Measurements from ENCODE around the gene DOK5. TPM values are rescaled to one million over a fixed set of nuclear protein-coding genes. Genes with fewer than 3 reads are reported as not detected.

DOK5 gene
- total and polyA plus RNA-seq, 2 of the 4 experiments (the other 2 are of a cell fraction) = 2.8 to 3.9 TPM

DNA sequence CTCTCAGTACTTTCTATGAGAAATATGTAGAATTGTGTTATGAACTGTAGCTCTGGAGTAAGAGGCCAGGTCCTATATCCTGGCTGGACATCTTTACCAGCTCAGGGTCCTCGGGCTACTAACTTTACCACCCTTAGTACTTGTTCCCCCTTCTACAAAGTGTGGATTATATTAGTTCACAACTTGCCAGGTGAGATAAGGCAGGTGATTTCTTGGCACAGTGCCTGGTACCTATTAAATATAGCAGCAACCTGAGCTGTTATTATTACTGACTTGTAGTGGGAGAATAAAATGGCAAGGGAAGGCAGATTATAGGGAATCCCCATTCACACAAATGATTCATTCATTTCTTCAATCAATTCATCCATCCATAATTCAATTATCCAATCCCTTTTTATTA lies 150.1 kb downstream of the DOK5 start:
- no CpG with 5 or more reads among the region's 1 CpG for WGBS, 2 experiments (ENCODE audit: extremely low coverage in 2 of 2, insufficient read length in 1 of 2)
- no peak overlapping the region for H2BK20ac ChIP-seq (ENCODE audit: low read depth, low read length)

More for the DNA sequence above, 150.1 kb downstream of the DOK5 start:
- ChIA-PET CTCF (interaction anchor here (0.7 kb wide), 1 partner anchor 12 kb away, joined by 3 read pairs; no protein-coding TSS in a partner anchor), POLR2A (ENCODE audit: unreplicated experiment) (no interaction called here)
- H3K4me3 ChIP-seq (ENCODE audit: insufficient read depth, low read depth, low read length) = no peak overlapping the region
- no peaks in the 10 kb centered on the region; the same call in 1 of the 2 replicates for H3K4me1 ChIP-seq (ENCODE audit: control insufficient read depth, insufficient read depth, low read length)
- no peak overlapping the region for H3K56ac ChIP-seq (ENCODE audit: extremely low read depth, insufficient read depth, low read length)
- no peak overlapping the region for H2BK15ac ChIP-seq (ENCODE audit: low read depth, low read length)
- no peak overlapping the region for H3K9ac ChIP-seq (ENCODE audit: low read depth, low read length)
- dilution Hi-C loops (cut with HindIII; ENCODE audit: low sequenced_read_pairs, unreplicated experiment) = no loop called here
- H4K5ac ChIP-seq (ENCODE audit: low read depth, low read length) = no peak overlapping the region
- no peak overlapping the region for H2AFZ ChIP-seq (replicated peaks; ENCODE audit: low read length, poor library complexity)
- H3K27me3 ChIP-seq (ENCODE audit: control insufficient read depth, insufficient read depth, low read length) = no peaks in the 10 kb centered on the region
- no peaks in the 10 kb centered on the region for H4K20me1 ChIP-seq (ENCODE audit: insufficient read depth, low read length)
- H3K18ac ChIP-seq (ENCODE audit: low read depth, low read length) = no peak overlapping the region
- no peak overlapping the region for H3K4me2 ChIP-seq (ENCODE audit: low read depth, low read length)
- H2BK120ac ChIP-seq (ENCODE audit: low read depth, low read length) = no peak overlapping the region
- no peak overlapping the region for H3K27ac ChIP-seq (ENCODE audit: insufficient read depth, low read length)
- no peak for DNase-seq
- no peak overlapping the region for H4K8ac ChIP-seq (ENCODE audit: low read depth in 2 of 2, low read length in 2 of 2)
- no TSS peak for BruUV-seq (replicated peaks)
- H3K4ac ChIP-seq (ENCODE audit: low read depth, low read length) = no peak overlapping the region
- no peaks in the 10 kb centered on the region for H3K79me1 ChIP-seq (ENCODE audit: low read depth in 1 of 2, low read length in 2 of 2)
- H3K9me3 ChIP-seq (ENCODE audit: control insufficient read depth, insufficient read depth, low read length) = no peaks in the 10 kb centered on the region
- no peak overlapping the region for H3K23ac ChIP-seq (ENCODE audit: low read depth, low read length)
- H2AK5ac ChIP-seq (ENCODE audit: low read depth, low read length) = no peak overlapping the region
- H3K36me3 ChIP-seq (ENCODE audit: control insufficient read depth, insufficient read depth, low read length) = no peaks in the 10 kb centered on the region
- no peaks in the 10 kb centered on the region for H3K9me1 ChIP-seq (ENCODE audit: insufficient read depth, low read length)
- intact Hi-C loops (cut with micrococcal nuclease) = no loop called here
- in situ Hi-C loops (cut with MboI; ENCODE audit: low sequenced_read_pairs) = no loop called here
- H2AK9ac ChIP-seq (replicated peaks; ENCODE audit: low read depth, low read length, poor library complexity) = no peak overlapping the region
- H2BK5ac ChIP-seq (ENCODE audit: low read depth, low read length, poor library complexity, severe bottlenecking) = no peak overlapping the region
- H4K91ac ChIP-seq (ENCODE audit: insufficient read depth, low read depth, low read length) = no peak overlapping the region
- TF ChIP-seq CHD1 (IDR thresholded peaks at IDR 0.05; ENCODE audit: low read depth, low read length) = no peak
- no peak for TF ChIP-seq POLR2A (IDR thresholded peaks at IDR 0.05; ENCODE audit: low read depth, low read length)
- TF ChIP-seq, protein P1, sequence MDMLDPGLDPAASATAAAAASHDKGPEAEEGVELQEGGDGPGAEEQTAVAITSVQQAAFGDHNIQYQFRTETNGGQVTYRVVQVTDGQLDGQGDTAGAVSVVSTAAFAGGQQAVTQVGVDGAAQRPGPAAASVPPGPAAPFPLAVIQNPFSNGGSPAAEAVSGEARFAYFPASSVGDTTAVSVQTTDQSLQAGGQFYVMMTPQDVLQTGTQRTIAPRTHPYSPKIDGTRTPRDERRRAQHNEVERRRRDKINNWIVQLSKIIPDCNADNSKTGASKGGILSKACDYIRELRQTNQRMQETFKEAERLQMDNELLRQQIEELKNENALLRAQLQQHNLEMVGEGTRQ (IDR thresholded peaks at IDR 0.05; ENCODE audit: low read depth, low read length) = no peak
- no peak for TF ChIP-seq NFE2L2 (IDR thresholded peaks at IDR 0.05; ENCODE audit: low read depth, low read length)
- TF ChIP-seq MXI1 (IDR thresholded peaks at IDR 0.05; ENCODE audit: borderline replicate concordance, low read depth, low read length) = no peak
- no peak for TF ChIP-seq MAZ (IDR thresholded peaks at IDR 0.05; ENCODE audit: borderline replicate concordance, low read depth, low read length)
- TF ChIP-seq RFX5 (IDR thresholded peaks at IDR 0.05; ENCODE audit: low read depth, low read length) = no peak
- TF ChIP-seq BHLHE40 (IDR thresholded peaks at IDR 0.05; ENCODE audit: low read depth, low read length) = no peak
- TF ChIP-seq, protein P2, sequence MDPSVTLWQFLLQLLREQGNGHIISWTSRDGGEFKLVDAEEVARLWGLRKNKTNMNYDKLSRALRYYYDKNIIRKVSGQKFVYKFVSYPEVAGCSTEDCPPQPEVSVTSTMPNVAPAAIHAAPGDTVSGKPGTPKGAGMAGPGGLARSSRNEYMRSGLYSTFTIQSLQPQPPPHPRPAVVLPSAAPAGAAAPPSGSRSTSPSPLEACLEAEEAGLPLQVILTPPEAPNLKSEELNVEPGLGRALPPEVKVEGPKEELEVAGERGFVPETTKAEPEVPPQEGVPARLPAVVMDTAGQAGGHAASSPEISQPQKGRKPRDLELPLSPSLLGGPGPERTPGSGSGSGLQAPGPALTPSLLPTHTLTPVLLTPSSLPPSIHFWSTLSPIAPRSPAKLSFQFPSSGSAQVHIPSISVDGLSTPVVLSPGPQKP (IDR thresholded peaks at IDR 0.05; ENCODE audit: borderline replicate concordance, low read depth, low read length) = no peak
- no peak for TF ChIP-seq RCOR1 (IDR thresholded peaks at IDR 0.05; ENCODE audit: insufficient replicate concordance, low read length)
- TF ChIP-seq FOS (IDR thresholded peaks at IDR 0.05; ENCODE audit: low read depth, low read length) = no peak
- TF ChIP-seq MAFK (IDR thresholded peaks at IDR 0.05; ENCODE audit: low read depth, low read length) = no peak
- TF ChIP-seq, protein P3, sequence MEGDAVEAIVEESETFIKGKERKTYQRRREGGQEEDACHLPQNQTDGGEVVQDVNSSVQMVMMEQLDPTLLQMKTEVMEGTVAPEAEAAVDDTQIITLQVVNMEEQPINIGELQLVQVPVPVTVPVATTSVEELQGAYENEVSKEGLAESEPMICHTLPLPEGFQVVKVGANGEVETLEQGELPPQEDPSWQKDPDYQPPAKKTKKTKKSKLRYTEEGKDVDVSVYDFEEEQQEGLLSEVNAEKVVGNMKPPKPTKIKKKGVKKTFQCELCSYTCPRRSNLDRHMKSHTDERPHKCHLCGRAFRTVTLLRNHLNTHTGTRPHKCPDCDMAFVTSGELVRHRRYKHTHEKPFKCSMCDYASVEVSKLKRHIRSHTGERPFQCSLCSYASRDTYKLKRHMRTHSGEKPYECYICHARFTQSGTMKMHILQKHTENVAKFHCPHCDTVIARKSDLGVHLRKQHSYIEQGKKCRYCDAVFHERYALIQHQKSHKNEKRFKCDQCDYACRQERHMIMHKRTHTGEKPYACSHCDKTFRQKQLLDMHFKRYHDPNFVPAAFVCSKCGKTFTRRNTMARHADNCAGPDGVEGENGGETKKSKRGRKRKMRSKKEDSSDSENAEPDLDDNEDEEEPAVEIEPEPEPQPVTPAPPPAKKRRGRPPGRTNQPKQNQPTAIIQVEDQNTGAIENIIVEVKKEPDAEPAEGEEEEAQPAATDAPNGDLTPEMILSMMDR (conservative IDR thresholded peaks at IDR 0.05; ENCODE audit: low read depth, low read length) = no peak
- TF ChIP-seq RAD21 (IDR thresholded peaks at IDR 0.05; ENCODE audit: low read length) = no peak
- TF ChIP-seq CEBPB (IDR thresholded peaks at IDR 0.05; ENCODE audit: low read depth, low read length) = no peak
- TF ChIP-seq SMC3 (IDR thresholded peaks at IDR 0.05; ENCODE audit: low read depth, low read length) = no peak
- ATAC-seq (ENCODE audit: low read depth) = no peak
- no peak overlapping the region for H3K14ac ChIP-seq (replicated peaks; ENCODE audit: low read depth, low read length)
